HFFc6 (cell line): ENCODE measurements around the gene MAN1A1. TPM values are rescaled to one million over a fixed set of nuclear protein-coding genes. Genes with fewer than 3 reads are reported as not detected.

ENCODE experiments used
- DNase-seq: peaks from one replicate; pipeline ENCODE4 v3.0.0-alpha.2; 2018
- H3K27ac Mint-ChIP-seq: 2 replicates; pipeline ENCODE4 v1.8.0; 2020; ENCODE audit warnings: mild to moderate bottlenecking, mixed read lengths
- H3K27me3 Mint-ChIP-seq: 2 replicates; pipeline ENCODE4 v1.8.0; 2021; ENCODE audit warnings: mild to moderate bottlenecking, moderate library complexity, mixed read lengths; ENCODE audit not compliant: insufficient read depth
- H3K36me3 Mint-ChIP-seq: 2 replicates; pipeline ENCODE4 v1.8.0; 2021; ENCODE audit warnings: low read depth, mixed read lengths
- H3K4me1 Mint-ChIP-seq: 2 replicates; pipeline ENCODE4 v1.8.0; 2020; ENCODE audit warnings: low read depth, mixed read lengths
- H3K4me3 Mint-ChIP-seq: 2 replicates; pipeline ENCODE4 v1.8.0; 2020; ENCODE audit warnings: mild to moderate bottlenecking, moderate library complexity, mixed read lengths
- H3K9me3 Mint-ChIP-seq: 2 replicates; pipeline ENCODE4 v1.8.0; 2020; ENCODE audit warnings: mild to moderate bottlenecking, mixed read lengths
- CTCF ChIP-seq: fragments of 200-600 bp; sonication (generic); IDR thresholded peaks from 2 replicates; pipeline ENCODE4 v1.5.0; 2021; ENCODE audit warnings: antibody characterized with exemption, mild to moderate bottlenecking
- total RNA-seq, 6 experiments: library from RNA; stranded (reverse); fragmentation: NEBNext Ultra II Directional; extraction: Animal tissue kit (Norgen Biotek cat#: 25700); gene quantifications; 2 replicates in 1 of 6; 3 replicates in 5 of 6; pipeline ENCODE4 v1.2.3, GENCODE V29; 2021

Gene MAN1A1
- total RNA-seq, 6 experiments from 2014 or later: 0.12 to 0.64 (median 0.16) TPM

- H3K4me1 Mint-ChIP-seq: no peaks in the 10 kb centered on the region
- TF ChIP-seq CTCF: no peak
- H3K27me3 Mint-ChIP-seq: no peaks in the 10 kb centered on the region; the same call in 1 of the 2 replicates
- peaks cover 14% of the 10 kb centered on the region for H3K9me3 Mint-ChIP-seq
- no peak overlapping the region for H3K27ac Mint-ChIP-seq
- DNase-seq: no peak
- no peak overlapping the region for H3K4me3 Mint-ChIP-seq
- H3K36me3 Mint-ChIP-seq: no peaks in the 10 kb centered on the region; the same call in 1 of the 2 replicates
Observed at GRCh38 chr6:119267126-119267905, 82.2 kb downstream of the MAN1A1 start.

- no peaks in the 10 kb centered on the region for H3K4me1 Mint-ChIP-seq
- no peak for DNase-seq
- H3K36me3 Mint-ChIP-seq: no peaks in the 10 kb centered on the region
- no peaks in the 10 kb centered on the region; the same call in 1 of the 2 replicates for H3K27me3 Mint-ChIP-seq
- no peak for TF ChIP-seq CTCF
- H3K4me3 Mint-ChIP-seq: no peak overlapping the region
- H3K9me3 Mint-ChIP-seq: peaks cover 8% of the 10 kb centered on the region
- H3K27ac Mint-ChIP-seq: no peak overlapping the region
Observed at GRCh38 chr6:119264854-119265397, 84.6 kb downstream of the MAN1A1 start.

GRCh38 chr6:119262612-119263011, 86.9 kb downstream of the MAN1A1 start:
- Mint-ChIP-seq H3K27me3 (no peaks in the 10 kb centered on the region; the same call in 1 of the 2 replicates), H3K36me3 (no peaks in the 10 kb centered on the region), H3K27ac (no peak overlapping the region), H3K9me3 (peaks cover 5% of the 10 kb centered on the region; the same call in 1 of the 2 replicates), H3K4me3 (no peak overlapping the region), H3K4me1 (no peaks in the 10 kb centered on the region)
- TF ChIP-seq CTCF: no peak
- DNase-seq: no peak

- no peak overlapping the region for H3K27ac Mint-ChIP-seq
- no peak overlapping the region for H3K4me3 Mint-ChIP-seq
- H3K36me3 Mint-ChIP-seq: no peaks in the 10 kb centered on the region
- no peak for TF ChIP-seq CTCF
- no peak for DNase-seq
- H3K27me3 Mint-ChIP-seq: no peaks in the 10 kb centered on the region; the same call in 1 of the 2 replicates
- peaks cover 5% of the 10 kb centered on the region; the same call in 1 of the 2 replicates for H3K9me3 Mint-ChIP-seq
- no peaks in the 10 kb centered on the region for H3K4me1 Mint-ChIP-seq
Observed at GRCh38 chr6:119261944-119262284, 87.6 kb downstream of the MAN1A1 start.

GRCh38 chr6:119259027-119259426, 90.5 kb downstream of the MAN1A1 start:
- Mint-ChIP-seq H3K36me3 (no peaks in the 10 kb centered on the region), H3K9me3 (peaks cover 5% of the 10 kb centered on the region; the same call in 1 of the 2 replicates), H3K27me3 (no peaks in the 10 kb centered on the region), H3K4me1 (no peaks in the 10 kb centered on the region), H3K4me3 (no peak overlapping the region), H3K27ac (no peak overlapping the region)
- TF ChIP-seq CTCF: no peak
- no peak for DNase-seq
